H9 (cell line): Measurements from ENCODE around the gene MOB3C. TPM values are rescaled to one million over a fixed set of nuclear protein-coding genes. Genes with fewer than 3 reads are reported as not detected.

ENCODE experiments used
- DNase-seq: peaks from one replicate; pipeline ENCODE4 v3.0.0-alpha.2; 2017
- H2AFZ ChIP-seq: one replicate; pipeline ENCODE4 v1.6.1; 2013; ENCODE audit warnings: mild to moderate bottlenecking, low read length, control low read depth, moderate library complexity
- H2AK5ac ChIP-seq: 2 replicates; pipeline ENCODE4 v1.6.1; 2013; ENCODE audit warnings: low read length, control low read depth, mixed read lengths; ENCODE audit not compliant: insufficient read length
- H2BK120ac ChIP-seq: one replicate; pipeline ENCODE4 v1.6.1; 2013; ENCODE audit warnings: low read depth, mild to moderate bottlenecking, low read length, control low read depth, inconsistent platforms; ENCODE audit not compliant: poor library complexity, severe bottlenecking
- H2BK12ac ChIP-seq: 2 replicates; pipeline ENCODE4 v1.6.1; 2013; ENCODE audit warnings: low read length, control low read depth, mixed read lengths, low read depth; ENCODE audit not compliant: insufficient read length
- H2BK15ac ChIP-seq: 2 replicates; pipeline ENCODE4 v1.6.1; 2013; ENCODE audit warnings: low read depth, low read length, control low read depth
- H2BK20ac ChIP-seq: one replicate; pipeline ENCODE4 v1.6.1; 2013; ENCODE audit warnings: low read depth, mild to moderate bottlenecking, low read length, control low read depth, inconsistent platforms; ENCODE audit not compliant: poor library complexity, severe bottlenecking
- H2BK5ac ChIP-seq: 2 replicates; pipeline ENCODE4 v1.6.1; 2013; ENCODE audit warnings: low read length, control low read depth, mixed read lengths; ENCODE audit not compliant: insufficient read length
- H3K14ac ChIP-seq: 2 replicates; pipeline ENCODE4 v1.6.1; 2013; ENCODE audit warnings: low read length, control low read depth; ENCODE audit not compliant: insufficient read depth
- H3K18ac ChIP-seq: 2 replicates; pipeline ENCODE4 v1.6.1; 2013; ENCODE audit warnings: low read depth, mild to moderate bottlenecking, mixed read lengths, low read length, control low read depth; ENCODE audit not compliant: insufficient read length
- H3K23ac ChIP-seq: 2 replicates; pipeline ENCODE4 v1.6.1; 2013; ENCODE audit warnings: low read length, control low read depth, mixed read lengths, low read depth; ENCODE audit not compliant: insufficient read length
- H3K23me2 ChIP-seq: 2 replicates; pipeline ENCODE4 v1.6.1; 2013; ENCODE audit warnings: low read depth, mild to moderate bottlenecking, mixed read lengths, low read length, control low read depth; ENCODE audit not compliant: insufficient read length, poor library complexity, severe bottlenecking
- H3K27ac ChIP-seq: 2 replicates; pipeline ENCODE4 v1.5.1; 2013; ENCODE audit warnings: low read length, control low read depth, mixed read lengths, low read depth; ENCODE audit not compliant: insufficient read length
- H3K27me3 ChIP-seq: 2 replicates; pipeline ENCODE4 v1.6.1; 2013; ENCODE audit warnings: low read length, control low read depth, inconsistent platforms; ENCODE audit not compliant: insufficient read depth
- H3K4ac ChIP-seq: 2 replicates; pipeline ENCODE4 v1.6.1; 2013; ENCODE audit warnings: low read depth, mild to moderate bottlenecking, control low read depth, inconsistent platforms, low read length, moderate library complexity
- H3K4me1 ChIP-seq: 2 replicates; pipeline ENCODE4 v1.6.1; 2013; ENCODE audit warnings: low read length, control low read depth, inconsistent platforms; ENCODE audit not compliant: insufficient read depth
- H3K4me2 ChIP-seq: 2 replicates; pipeline ENCODE4 v1.6.1; 2013; ENCODE audit warnings: low read length, control low read depth, mixed read lengths; ENCODE audit not compliant: insufficient read length, insufficient read depth
- H3K56ac ChIP-seq: 2 replicates; pipeline ENCODE4 v1.6.1; 2013; ENCODE audit warnings: low read depth, mild to moderate bottlenecking, mixed read lengths, low read length, control low read depth; ENCODE audit not compliant: insufficient read length
- H3K79me1 ChIP-seq: 2 replicates; pipeline ENCODE4 v1.6.1; 2013; ENCODE audit warnings: low read depth, mild to moderate bottlenecking, moderate library complexity, low read length, control low read depth, inconsistent platforms; ENCODE audit not compliant: insufficient read depth, poor library complexity, severe bottlenecking
- H3K79me2 ChIP-seq: 2 replicates; pipeline ENCODE4 v1.6.1; 2013; ENCODE audit warnings: low read length, control low read depth, inconsistent platforms; ENCODE audit not compliant: insufficient read depth
- H3K9ac ChIP-seq: 2 replicates; pipeline ENCODE4 v1.6.1; 2013; ENCODE audit warnings: low read length, control low read depth, mixed read lengths; ENCODE audit not compliant: insufficient read length; ENCODE audit errors: extremely low read depth
- H3K9me3 ChIP-seq: one replicate; pipeline ENCODE4 v1.6.1; 2013; ENCODE audit warnings: low read depth, low read length, inconsistent platforms; ENCODE audit not compliant: control insufficient read depth
- H3T11ph ChIP-seq: one replicate; pipeline ENCODE4 v1.6.1; 2013; ENCODE audit warnings: mild to moderate bottlenecking, low read length, control low read depth, inconsistent platforms
- H4K20me1 ChIP-seq: one replicate; pipeline ENCODE4 v1.6.1; 2013; ENCODE audit not compliant: control insufficient read depth, insufficient read length, insufficient read depth
- H4K5ac ChIP-seq: 2 replicates; pipeline ENCODE4 v1.6.1; 2013; ENCODE audit warnings: low read depth, mild to moderate bottlenecking, mixed read lengths, low read length, control low read depth; ENCODE audit not compliant: insufficient read length
- H4K8ac ChIP-seq: replicated peaks from 2 replicates; pipeline ENCODE4 v1.6.1; 2013; ENCODE audit warnings: low read length, control low read depth, mixed read lengths, low read depth; ENCODE audit not compliant: insufficient read length
- H4K91ac ChIP-seq: 2 replicates; pipeline ENCODE4 v1.6.1; 2013; ENCODE audit warnings: low read depth, mild to moderate bottlenecking, moderate library complexity, mixed read lengths, low read length, control low read depth; ENCODE audit not compliant: insufficient read length
- H3K27ac Mint-ChIP-seq, 3 experiments: 2 replicates in 2 of 3; 3 replicates in 1 of 3; pipeline ENCODE4 v1.8.0; 2020 to 2021; ENCODE audit warnings: mixed read lengths in 3 of 3, mild to moderate bottlenecking in 1 of 3, moderate library complexity in 1 of 3
- H3K27me3 Mint-ChIP-seq: 2 replicates; pipeline ENCODE4 v1.8.0; 2021; ENCODE audit warnings: low read depth, mild to moderate bottlenecking, moderate library complexity, mixed read lengths
- H3K36me3 Mint-ChIP-seq, 3 experiments: 2 replicates in 2 of 3; 3 replicates in 1 of 3; pipeline ENCODE4 v1.8.0; 2020 to 2021; ENCODE audit warnings: low read depth in 3 of 3, mixed read lengths in 3 of 3; ENCODE audit not compliant: insufficient read depth in 1 of 3
- H3K4me1 Mint-ChIP-seq, 2 experiments: 2 replicates each; pipeline ENCODE4 v1.8.0; 2020; ENCODE audit warnings: mixed read lengths in 2 of 2
- H3K4me3 Mint-ChIP-seq, 2 experiments: 2 replicates in 1 of 2; 3 replicates in 1 of 2; pipeline ENCODE4 v1.8.0; 2020 to 2021; ENCODE audit warnings: mild to moderate bottlenecking in 2 of 2, mixed read lengths in 2 of 2, moderate library complexity in 1 of 2
- H3K9me3 Mint-ChIP-seq, 2 experiments: 2 replicates in 1 of 2; 3 replicates in 1 of 2; pipeline ENCODE4 v1.8.0; 2020; ENCODE audit warnings: mild to moderate bottlenecking in 2 of 2, mixed read lengths in 2 of 2, moderate library complexity in 1 of 2
- WGBS: extraction: QIAGEN DNeasy Blood & Tissue Kit; methylation state at CpG from one replicate; pipeline ENCODE4 v1.1.7; 2013; ENCODE audit warnings: missing lambda C conversion rate, low lambda C conversion rate, mixed read lengths; ENCODE audit not compliant: insufficient read length; ENCODE audit errors: extremely low coverage; 5-methylcytosine and 5-hydroxymethylcytosine counted together
- total RNA-seq: library from RNA; stranded (reverse); gene quantifications from 2 replicates; pipeline ENCODE4 v1.2.1, GENCODE V29; 2021
- TF ChIP-seq, protein P1 (sequence below): fragments of 200-600 bp; sonication (generic); conservative IDR thresholded peaks from 3 replicates; pipeline ENCODE4 v1.8.0; 2021; ENCODE audit warnings: antibody characterized with exemption, mild to moderate bottlenecking

Gene MOB3C
- total RNA-seq, 1 experiment from 2014 or later = 3.2 TPM

GRCh38 chr1:46654012-46654411 is 37.4 kb upstream of the MOB3C start:
- no peaks in the 10 kb centered on the region for H3K23me2 ChIP-seq
- Mint-ChIP-seq H3K9me3 (peaks cover 3 to 10% of the 10 kb centered on the region in 2 experiments; a peak in 3 of 5 replicates), H3K27ac (no peak overlapping the region; a peak in 1 of 7 replicates), H3K4me3 (no peak overlapping the region), H3K4me1 (no peaks in the 10 kb centered on the region), H3K27me3 (no peaks in the 10 kb centered on the region), H3K36me3 (peaks cover 35 to 72% (median 57%) of the 10 kb centered on the region in 3 experiments)
- no peak overlapping the region for H2AFZ ChIP-seq
- no peaks in the 10 kb centered on the region for H3K4me1 ChIP-seq
- H3K9ac ChIP-seq = no peak overlapping the region
- no peak overlapping the region for H3T11ph ChIP-seq
- H3K27me3 ChIP-seq = no peaks in the 10 kb centered on the region
- whole genome bisulfite sequencing = no CpG with 5 or more reads among the region's 1 CpG
- no peak overlapping the region for H2BK12ac ChIP-seq
- H3K23ac ChIP-seq = no peak overlapping the region
- no peaks in the 10 kb centered on the region for H3K79me2 ChIP-seq
- H4K8ac ChIP-seq = no peak overlapping the region
- no peak overlapping the region for H3K4me2 ChIP-seq
- no peak overlapping the region for H4K91ac ChIP-seq
- H3K18ac ChIP-seq = no peak overlapping the region
- H3K27ac ChIP-seq = no peak overlapping the region
- no peak overlapping the region for H3K4ac ChIP-seq
- no peaks in the 10 kb centered on the region for H3K79me1 ChIP-seq
- no peak overlapping the region for H2BK5ac ChIP-seq
- H3K14ac ChIP-seq = no peak overlapping the region
- no peak overlapping the region for H2BK15ac ChIP-seq
- no peaks in the 10 kb centered on the region for H4K20me1 ChIP-seq
- H2AK5ac ChIP-seq = no peak overlapping the region
- H2BK20ac ChIP-seq = no peak overlapping the region
- TF ChIP-seq, protein P1, sequence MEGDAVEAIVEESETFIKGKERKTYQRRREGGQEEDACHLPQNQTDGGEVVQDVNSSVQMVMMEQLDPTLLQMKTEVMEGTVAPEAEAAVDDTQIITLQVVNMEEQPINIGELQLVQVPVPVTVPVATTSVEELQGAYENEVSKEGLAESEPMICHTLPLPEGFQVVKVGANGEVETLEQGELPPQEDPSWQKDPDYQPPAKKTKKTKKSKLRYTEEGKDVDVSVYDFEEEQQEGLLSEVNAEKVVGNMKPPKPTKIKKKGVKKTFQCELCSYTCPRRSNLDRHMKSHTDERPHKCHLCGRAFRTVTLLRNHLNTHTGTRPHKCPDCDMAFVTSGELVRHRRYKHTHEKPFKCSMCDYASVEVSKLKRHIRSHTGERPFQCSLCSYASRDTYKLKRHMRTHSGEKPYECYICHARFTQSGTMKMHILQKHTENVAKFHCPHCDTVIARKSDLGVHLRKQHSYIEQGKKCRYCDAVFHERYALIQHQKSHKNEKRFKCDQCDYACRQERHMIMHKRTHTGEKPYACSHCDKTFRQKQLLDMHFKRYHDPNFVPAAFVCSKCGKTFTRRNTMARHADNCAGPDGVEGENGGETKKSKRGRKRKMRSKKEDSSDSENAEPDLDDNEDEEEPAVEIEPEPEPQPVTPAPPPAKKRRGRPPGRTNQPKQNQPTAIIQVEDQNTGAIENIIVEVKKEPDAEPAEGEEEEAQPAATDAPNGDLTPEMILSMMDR = no peak
- DNase-seq = no peak
- no peak overlapping the region for H4K5ac ChIP-seq
- H2BK120ac ChIP-seq = no peak overlapping the region
- H3K9me3 ChIP-seq = no peaks in the 10 kb centered on the region
- no peak overlapping the region for H3K56ac ChIP-seq
